MM.1S (cell line): ENCODE data around the gene MLLT11.

Source experiments
- EZH2phosphoT487 ChIP-seq: fragments of 300-600 bp; sonication (generic); IDR thresholded peaks from 2 replicates; pipeline ENCODE4 v1.6.1; 2018; ENCODE audit warnings: antibody characterized with exemption, low read length
- TF ChIP-seq, protein P1 (sequence below): fragments of 300-600 bp; sonication (generic); IDR thresholded peaks from 2 replicates; pipeline ENCODE4 v1.5.1; 2016; ENCODE audit warnings: antibody characterized with exemption, low read length, mixed read lengths

DNA sequence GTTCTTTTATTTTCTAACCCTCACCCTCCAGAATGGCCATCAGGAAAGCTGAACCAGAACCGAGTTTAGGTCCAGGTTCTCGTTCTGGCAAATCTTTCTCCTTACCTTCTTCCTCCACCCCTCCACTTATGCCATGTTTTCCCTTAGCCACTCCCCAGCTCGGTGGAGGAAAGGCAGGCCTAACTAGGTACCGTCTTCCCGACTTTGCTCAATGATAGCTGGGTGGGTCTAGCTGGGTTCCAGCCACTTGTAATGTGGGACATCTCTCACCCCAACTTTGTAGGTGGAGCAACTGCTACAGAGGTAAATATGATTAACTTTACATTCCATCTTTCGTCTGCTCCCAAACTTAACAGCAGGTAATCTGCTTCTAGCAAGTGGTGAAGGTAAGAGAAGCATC, 23.2 kb upstream of the MLLT11 start:
- TF ChIP-seq, protein P1, sequence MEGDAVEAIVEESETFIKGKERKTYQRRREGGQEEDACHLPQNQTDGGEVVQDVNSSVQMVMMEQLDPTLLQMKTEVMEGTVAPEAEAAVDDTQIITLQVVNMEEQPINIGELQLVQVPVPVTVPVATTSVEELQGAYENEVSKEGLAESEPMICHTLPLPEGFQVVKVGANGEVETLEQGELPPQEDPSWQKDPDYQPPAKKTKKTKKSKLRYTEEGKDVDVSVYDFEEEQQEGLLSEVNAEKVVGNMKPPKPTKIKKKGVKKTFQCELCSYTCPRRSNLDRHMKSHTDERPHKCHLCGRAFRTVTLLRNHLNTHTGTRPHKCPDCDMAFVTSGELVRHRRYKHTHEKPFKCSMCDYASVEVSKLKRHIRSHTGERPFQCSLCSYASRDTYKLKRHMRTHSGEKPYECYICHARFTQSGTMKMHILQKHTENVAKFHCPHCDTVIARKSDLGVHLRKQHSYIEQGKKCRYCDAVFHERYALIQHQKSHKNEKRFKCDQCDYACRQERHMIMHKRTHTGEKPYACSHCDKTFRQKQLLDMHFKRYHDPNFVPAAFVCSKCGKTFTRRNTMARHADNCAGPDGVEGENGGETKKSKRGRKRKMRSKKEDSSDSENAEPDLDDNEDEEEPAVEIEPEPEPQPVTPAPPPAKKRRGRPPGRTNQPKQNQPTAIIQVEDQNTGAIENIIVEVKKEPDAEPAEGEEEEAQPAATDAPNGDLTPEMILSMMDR: no peak
- TF ChIP-seq EZH2phosphoT487: no peak
